ENCODE results near the gene RAX. TPM values are rescaled to one million over a fixed set of nuclear protein-coding genes. Genes with fewer than 3 reads are reported as not detected.

Gene RAX
- total RNA-seq, 1 experiment from 2014 or later: 0.37 TPM

DNA sequence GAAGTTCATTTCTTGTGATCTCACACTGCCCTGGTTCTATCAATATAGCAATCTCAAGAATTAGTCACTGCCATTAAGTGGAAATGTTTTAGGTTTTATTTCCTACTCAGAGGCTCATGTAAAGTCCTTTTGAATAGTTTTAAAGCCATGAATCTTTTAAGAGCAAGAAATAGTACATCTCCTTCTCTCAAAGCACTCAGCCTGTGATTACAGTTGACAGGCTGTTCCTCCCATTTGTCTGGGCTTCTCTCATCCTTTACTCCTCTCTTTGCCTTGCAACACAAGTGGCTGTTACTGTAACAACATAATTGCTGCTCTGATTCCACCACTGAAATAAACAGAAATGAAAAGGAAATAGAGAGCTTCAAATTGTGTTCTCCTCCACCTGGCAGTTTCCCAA lies 34.9 kb downstream of the RAX start:
- Histone ChIP-seq H2AFZ (ENCODE audit: low read length) (no peak overlapping the region), H3K56ac (ENCODE audit: insufficient read length, low read depth, low read length) (no peak overlapping the region), H2BK15ac (ENCODE audit: low read depth, low read length) (no peak overlapping the region), H3K9me3 (ENCODE audit: control insufficient read depth, low read depth, low read length) (no peaks in the 10 kb centered on the region), H3K23me2 (ENCODE audit: insufficient read length, low read depth, low read length, poor library complexity, severe bottlenecking) (no peaks in the 10 kb centered on the region), H3K4ac (ENCODE audit: low read depth, low read length) (no peak overlapping the region), H3T11ph (ENCODE audit: low read length) (no peak overlapping the region), H2BK120ac (ENCODE audit: low read depth, low read length, poor library complexity, severe bottlenecking) (no peak overlapping the region), H3K18ac (ENCODE audit: insufficient read length, low read depth, low read length) (no peak overlapping the region), H3K23ac (ENCODE audit: insufficient read length, low read depth, low read length) (no peak overlapping the region), H3K9ac (ENCODE audit: extremely low read depth, insufficient read length, low read length) (no peak overlapping the region), H2AK5ac (ENCODE audit: insufficient read length, low read length) (no peak overlapping the region), H2BK12ac (ENCODE audit: insufficient read length, low read depth, low read length) (no peak overlapping the region), H4K91ac (ENCODE audit: insufficient read length, low read depth, low read length) (no peak overlapping the region), H3K27me3 (ENCODE audit: insufficient read depth, low read length) (no peaks in the 10 kb centered on the region), H4K8ac (replicated peaks; ENCODE audit: insufficient read length, low read depth, low read length) (no peak overlapping the region), H3K79me2 (ENCODE audit: insufficient read depth, low read length) (no peaks in the 10 kb centered on the region), H3K4me1 (ENCODE audit: insufficient read depth, low read length) (no peaks in the 10 kb centered on the region), H2BK5ac (ENCODE audit: insufficient read length, low read length) (no peak overlapping the region), H3K79me1 (ENCODE audit: insufficient read depth, low read depth, low read length, poor library complexity, severe bottlenecking) (no peaks in the 10 kb centered on the region), H2BK20ac (ENCODE audit: low read depth, low read length, poor library complexity, severe bottlenecking) (no peak overlapping the region), H4K5ac (ENCODE audit: insufficient read length, low read depth, low read length) (no peak overlapping the region), H3K27ac (ENCODE audit: insufficient read length, low read depth, low read length) (no peak overlapping the region), H4K20me1 (ENCODE audit: control insufficient read depth, insufficient read depth, insufficient read length) (no peaks in the 10 kb centered on the region), H3K14ac (ENCODE audit: insufficient read depth, low read length) (no peak overlapping the region), H3K4me2 (ENCODE audit: insufficient read depth, insufficient read length, low read length) (no peak overlapping the region)
- TF ChIP-seq CTCF (conservative IDR thresholded peaks at IDR 0.05): no peak
- peaks cover 15% of the 10 kb centered on the region for H3K27me3 Mint-ChIP-seq (ENCODE audit: low read depth)
- no peak overlapping the region; a peak in 1 of 7 replicates for H3K27ac Mint-ChIP-seq
- H3K4me3 Mint-ChIP-seq: no peak overlapping the region
- no peak for DNase-seq
- peaks cover 2 to 4% of the 10 kb centered on the region in 2 experiments; a peak in 3 of 5 replicates for H3K9me3 Mint-ChIP-seq
- no peaks in the 10 kb centered on the region for H3K36me3 Mint-ChIP-seq (ENCODE audit: insufficient read depth in 1 of 3, low read depth in 3 of 3)
- no peaks in the 10 kb centered on the region for H3K4me1 Mint-ChIP-seq
